AML-193 (cell line): ENCODE results near the gene ID3.

Experiments
- DNase-seq, 2 experiments: peaks; one replicate each; lab custom pipeline; 2025; lab: John Stamatoyannopoulos, UW

The ID3 gene

GRCh38 chr1:23565776-23566175 is 6.5 kb upstream of the ID3 start:
- DNase-seq: no peak

DNA sequence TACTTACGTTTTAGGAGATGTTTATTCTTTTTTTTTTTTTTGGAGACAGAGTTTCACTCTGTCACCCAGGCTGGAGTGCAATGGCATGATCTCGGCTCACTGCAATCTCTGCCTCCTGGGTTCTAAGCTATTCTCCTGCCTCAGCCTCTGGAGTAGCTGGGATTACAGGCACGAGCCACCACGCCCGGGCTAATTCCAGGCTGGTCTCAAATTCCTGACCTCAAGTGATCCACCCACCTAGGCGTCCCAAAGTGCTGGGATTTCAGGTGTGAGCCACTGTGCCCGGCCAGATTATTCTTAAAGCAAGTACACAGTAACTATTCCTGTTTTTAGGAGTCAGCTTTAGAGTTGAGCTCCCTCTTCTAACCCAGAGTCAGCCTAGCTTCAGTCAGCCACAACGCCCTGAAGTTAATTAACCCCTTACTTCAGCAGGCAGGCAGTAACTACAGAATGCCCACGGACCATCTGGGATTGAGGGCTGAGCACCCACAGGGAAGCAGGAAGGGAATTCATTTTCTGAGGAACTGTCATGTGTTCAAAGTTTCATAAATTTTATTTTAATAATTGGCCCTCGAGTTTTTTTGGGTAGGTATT is 5.3 kb upstream of the ID3 start:
- no peak for DNase-seq

GRCh38 chr1:23563755-23564374 is 4.6 kb upstream of the ID3 start:
- DNase-seq: no peak

DNA sequence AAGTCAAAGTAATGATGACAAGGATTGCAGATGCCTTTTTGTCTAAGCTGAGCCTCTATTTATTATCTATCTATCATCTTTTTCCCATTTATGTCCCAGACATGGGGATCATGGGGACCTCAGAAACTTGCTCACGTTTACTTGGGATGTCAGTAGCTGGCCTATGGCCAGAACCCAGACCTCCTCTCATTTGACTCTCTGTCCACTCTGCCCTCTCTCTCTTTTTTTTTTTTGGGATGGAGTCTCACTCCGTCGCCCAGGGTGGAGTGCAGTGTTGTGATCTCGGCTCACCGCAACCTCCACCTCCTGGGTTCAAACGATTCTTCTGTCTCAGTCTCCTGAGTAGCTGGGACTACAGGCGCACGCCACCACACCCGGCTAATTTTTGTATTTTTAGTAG is 3.7 kb upstream of the ID3 start:
- DNase-seq: no peak

- no peak for DNase-seq
These were observed 3.0 kb upstream of the ID3 start for GRCh38 chr1:23562137-23562876.

- no peak for DNase-seq
These were observed 2.5 kb upstream of the ID3 start for GRCh38 chr1:23561813-23562100.

- DNase-seq: no peak
These were observed 1.9 kb upstream of the ID3 start for GRCh38 chr1:23561076-23561812.

GRCh38 chr1:23559985-23560741 is 862 bp upstream of the ID3 start:
- no peak for DNase-seq

DNA sequence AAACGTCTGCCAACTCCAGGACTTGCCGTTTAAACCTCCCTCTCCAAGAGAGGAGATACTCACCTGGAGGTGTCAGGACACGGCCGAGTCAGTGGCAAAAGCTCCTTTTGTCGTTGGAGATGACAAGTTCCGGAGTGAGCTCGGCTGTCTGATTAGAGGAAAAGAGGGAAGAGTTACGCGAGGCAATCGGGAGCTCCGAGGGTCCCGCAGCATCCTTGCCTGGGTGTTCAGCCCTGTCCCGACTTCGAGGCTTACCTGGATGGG is 497 bp downstream of the ID3 start:
- DNase-seq: no peak

DNA sequence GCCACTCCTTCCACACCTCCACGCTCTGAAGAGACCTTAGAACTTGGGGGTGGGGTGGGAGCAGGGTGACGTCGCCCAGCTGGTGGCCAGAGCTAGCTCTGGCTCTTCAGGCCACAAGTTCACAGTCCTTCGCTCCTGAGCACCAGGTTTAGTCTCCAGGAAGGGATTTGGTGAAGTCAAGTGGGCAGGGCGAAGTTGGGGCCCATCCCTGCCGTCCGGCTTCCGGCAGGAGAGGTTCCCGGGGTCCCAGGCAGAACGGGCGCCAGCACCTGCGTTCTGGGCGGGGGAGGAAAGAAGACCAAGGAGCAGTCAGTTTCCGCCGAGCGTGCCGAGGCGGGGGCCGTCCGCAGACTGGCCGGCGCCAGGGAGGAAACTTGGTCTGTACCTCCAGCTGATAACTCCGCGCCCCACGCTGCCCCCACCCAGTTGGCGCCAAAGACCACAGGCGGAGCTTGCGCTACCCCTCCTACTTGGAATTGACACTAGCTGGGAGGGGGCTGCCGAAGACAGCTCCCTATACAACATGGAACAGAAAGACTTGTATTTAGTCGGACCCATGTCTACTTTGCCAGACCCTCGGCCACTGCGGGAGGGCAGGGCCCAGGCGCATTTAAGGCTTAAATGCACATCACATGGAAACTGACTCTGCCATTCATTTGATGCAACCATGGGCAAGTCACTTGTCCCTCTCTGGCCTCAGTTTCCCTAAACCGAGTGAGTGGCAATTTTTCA is 995 bp downstream of the ID3 start:
- DNase-seq: no peak

DNA sequence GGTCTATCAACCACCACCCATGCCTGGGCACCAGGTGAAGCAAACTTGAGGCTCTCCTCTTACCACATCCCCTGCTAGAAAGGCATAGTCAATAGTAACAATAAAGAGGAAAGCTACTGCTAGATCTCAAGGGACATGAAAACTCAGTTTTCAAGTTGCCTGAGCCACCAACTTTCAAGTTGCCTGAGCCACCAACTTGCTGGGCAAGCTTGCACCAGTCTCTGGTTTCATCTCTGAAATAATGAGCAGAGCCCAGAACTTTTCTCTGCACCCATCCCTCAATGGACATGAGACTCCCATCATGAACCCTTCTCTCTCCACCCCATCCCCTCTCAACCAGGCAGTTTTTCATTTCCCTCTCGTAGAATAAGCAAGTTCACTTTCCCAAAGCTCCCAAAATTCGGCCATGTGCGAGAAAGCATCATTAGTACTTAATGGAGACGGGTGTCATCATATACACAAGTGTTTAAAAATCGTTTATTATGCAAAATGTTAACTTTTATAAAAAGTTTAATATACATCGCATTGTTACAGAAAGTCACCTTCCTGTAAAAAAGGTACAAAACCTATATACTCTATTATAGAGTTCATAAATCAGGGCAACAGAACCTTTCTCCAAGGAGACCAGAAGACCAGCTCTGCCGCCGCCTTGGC is 1.7 kb downstream of the ID3 start:
- DNase-seq: no peak

GRCh38 chr1:23556635-23557470 is 2.4 kb downstream of the ID3 start:
- no peak for DNase-seq

- DNase-seq: no peak
These were observed 3.2 kb downstream of the ID3 start for GRCh38 chr1:23555986-23556634.

DNA sequence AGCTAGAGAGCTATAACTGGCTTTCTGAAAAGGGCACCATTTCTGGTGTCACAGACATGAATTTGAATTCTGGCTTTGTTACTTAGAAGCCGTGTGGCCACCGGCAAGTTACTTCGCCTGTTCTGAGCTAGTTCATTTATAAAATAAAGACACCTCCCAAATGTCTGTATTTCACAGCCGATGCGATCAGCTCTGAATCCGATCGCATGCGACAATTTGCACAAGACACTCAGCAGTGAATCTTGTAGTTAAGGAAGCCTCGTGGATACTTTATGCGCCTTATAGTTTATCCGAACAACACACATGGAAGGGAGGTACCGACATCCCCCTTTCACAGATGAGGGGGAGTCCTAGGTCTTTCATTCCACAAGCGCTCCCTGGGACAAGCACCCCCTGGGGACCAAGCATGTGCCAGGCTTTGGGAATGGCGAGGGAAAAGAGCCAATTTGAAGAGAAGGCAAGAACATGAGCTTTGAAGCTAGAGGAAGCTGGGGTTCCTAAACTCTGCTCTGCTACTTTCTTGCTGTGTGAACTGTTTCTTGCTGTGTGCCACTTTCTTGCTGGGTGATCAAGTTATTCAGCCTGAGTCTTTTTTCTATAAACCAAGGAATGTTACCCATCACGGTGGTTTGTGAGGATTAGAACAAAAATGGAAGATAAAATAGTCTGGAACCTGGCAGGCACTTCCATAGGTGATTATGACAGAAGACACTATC is 3.9 kb downstream of the ID3 start:
- no peak for DNase-seq

DNA sequence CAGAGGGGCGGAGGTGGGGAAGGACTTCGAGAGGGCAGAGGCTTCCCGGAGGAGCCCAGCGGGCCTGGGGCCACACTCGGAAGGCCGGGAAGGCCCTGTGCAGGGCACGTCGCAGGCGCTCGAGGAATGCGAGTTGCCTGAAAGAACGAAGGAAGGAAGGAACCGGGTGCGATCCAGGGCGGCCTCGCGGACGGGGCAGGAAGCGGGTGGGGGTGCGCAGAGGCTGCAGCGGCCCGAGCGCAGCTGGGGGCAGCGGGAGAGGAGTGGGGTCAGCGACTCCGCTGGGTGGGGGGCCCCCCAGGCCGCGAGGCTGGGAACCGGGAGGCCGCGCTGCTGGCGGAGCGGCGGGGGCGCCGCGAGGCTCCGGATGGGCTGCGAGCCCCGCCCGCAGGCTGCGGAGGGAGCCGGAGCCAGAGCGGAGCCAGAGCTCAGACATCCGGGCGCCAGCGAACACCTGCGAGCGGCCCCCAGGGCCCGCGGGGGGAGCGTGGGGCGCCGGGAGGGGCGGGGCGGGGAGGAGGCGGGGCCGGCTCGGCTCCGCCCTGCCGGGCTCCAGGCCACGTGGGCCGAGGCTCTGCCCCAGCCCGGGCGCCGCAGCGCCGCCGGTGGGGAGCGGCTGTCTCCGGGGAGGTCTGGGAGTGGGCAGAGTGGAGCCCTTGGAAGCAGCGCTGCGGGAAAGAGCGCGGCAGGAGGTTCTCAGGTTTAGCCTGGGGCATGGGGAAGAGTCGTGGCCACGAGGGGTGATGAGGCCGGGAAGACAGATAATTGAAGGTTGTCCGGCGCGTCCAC is 4.6 kb downstream of the ID3 start:
- peak in 1 of 2 experiments; percentile 30 for DNase-seq

DNA sequence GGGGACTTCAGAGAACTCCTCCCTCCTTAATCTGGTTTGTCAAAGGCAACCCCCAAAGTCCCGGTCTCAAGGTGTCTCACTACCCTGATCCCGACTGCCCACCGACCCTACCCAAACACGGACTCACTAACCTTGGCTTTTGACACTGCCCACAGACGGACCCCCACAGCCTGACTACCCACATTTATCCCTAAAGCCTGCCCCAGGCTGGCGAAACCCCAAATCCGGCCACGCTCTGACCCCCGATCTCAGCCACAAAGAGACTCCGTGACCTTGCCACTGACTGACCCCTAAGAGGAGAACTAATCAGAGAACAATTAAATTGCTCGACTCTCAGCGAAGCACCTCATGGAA is 5.2 kb downstream of the ID3 start:
- no peak for DNase-seq

DNA sequence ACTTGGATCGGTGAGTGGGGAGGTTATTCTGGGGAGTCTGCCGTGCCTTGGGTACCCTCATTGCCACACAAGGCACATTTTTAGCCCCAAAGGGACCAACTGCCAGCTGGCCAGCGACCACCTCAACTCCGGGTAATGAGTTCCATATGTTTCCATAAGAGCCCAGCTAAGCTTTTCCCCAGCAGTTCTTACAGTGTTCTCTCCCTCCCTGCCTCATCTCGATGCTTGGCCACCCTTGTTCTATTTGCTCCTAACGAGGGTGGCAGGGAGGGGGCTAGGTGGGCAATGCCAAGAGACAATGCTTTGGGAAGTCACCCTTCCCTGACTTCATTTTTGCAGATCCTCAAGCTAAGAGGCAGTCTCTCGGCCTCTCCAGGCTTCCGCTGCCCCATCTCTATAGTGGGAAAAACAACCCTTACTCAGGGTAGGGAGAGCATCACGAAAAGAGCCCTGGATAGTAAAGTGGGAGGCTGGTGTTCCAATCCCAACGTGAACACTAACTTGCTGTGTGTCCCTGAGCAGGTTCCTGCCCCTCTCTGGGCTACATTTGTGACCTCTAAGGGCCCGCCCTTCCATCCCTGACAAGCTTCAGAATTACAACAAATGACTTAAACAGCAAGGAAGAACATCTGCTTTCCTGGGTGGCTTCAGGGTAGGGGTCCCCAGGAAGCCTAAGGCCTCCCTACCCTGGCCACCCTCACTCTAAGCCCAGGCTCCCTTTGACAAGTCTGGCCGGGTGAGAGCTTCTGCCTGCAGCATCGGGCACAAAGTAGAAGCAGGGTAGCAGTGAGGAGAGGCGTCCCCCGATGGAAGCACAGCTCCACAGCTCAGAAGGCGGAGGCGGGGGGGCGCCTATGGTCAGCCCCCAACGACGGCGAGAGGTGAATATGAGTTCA is 5.8 kb downstream of the ID3 start:
- no peak for DNase-seq

GRCh38 chr1:23551849-23552248 is 7.5 kb downstream of the ID3 start:
- no peak for DNase-seq
